ENCODE results near the gene CALY.

Gene CALY

DNA sequence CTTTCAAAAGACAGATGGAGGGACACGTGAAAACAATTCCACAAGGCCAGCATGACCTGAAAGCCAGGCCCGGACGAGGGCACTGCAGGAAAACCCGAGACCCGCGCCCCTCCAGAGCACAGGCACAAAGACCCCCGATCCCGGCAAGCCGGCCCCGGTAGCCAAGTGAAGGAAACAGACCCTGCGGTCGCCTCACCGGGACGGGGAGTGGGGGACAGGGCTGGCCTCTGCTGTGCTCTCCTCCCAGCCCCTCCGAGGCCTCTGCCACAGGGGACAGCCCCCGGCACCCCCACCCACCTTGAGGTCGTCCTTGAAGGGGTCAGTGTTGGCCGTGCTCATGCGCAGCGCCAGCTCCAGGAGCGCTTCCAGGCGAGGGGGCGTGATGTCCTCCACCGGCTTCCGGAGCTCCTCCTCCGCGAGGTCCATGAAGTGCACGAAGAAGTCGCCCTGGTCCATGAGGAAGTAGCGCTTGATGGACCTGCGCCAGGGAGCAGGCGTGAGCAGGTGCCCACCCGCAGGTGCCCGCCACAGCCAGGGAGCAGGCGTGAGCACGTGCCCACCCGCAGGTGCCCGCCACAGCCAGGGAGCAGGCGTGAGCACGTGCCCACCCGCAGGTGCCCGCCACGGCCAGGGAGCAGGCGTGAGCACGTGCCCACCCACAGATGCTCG is 48.7 kb downstream of the CALY start:
- no peak for DNase-seq (ENCODE audit: low read depth, low spot score)

DNA sequence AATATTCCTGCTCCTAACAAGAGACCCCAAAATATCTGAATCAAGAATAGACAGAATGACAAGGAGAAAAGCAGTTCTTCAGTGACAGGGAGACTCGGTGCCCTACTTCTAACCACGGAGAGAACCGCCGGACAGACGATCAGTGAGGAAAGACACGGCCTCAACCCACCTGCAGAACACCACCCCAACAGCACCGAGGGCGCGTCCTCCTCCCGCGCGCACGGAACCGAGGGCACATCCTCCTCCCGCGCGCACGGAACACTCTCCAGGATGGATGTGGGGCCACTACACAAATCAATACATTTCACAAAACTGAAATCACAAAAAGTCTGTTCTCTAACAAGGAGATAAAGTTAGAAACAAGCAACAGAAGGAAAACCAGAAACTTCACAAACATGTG is 50.3 kb downstream of the CALY start:
- DNase-seq (ENCODE audit: low read depth, low spot score) = no peak

DNA sequence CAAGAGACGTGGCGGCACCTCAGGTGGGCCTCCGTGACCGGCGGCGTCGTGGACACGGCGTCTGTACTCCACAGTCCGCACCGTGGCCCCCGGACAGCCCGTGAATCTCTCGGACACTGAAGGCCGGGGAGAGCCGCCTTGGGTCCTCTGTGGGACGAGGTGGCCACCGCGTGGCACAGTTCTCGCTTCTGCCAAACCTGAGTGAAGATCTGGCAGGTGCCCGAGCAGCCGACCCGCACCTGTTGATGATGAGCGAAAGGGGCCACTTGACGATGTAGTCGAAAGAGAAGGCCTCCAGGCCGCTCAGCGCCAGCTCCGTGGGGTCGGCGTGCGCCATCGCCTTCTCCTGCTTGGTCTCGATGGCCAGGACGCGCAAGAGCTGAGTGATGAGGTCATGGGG is 51.5 kb downstream of the CALY start:
- DNase-seq (ENCODE audit: low read depth, low spot score) = no peak

DNA sequence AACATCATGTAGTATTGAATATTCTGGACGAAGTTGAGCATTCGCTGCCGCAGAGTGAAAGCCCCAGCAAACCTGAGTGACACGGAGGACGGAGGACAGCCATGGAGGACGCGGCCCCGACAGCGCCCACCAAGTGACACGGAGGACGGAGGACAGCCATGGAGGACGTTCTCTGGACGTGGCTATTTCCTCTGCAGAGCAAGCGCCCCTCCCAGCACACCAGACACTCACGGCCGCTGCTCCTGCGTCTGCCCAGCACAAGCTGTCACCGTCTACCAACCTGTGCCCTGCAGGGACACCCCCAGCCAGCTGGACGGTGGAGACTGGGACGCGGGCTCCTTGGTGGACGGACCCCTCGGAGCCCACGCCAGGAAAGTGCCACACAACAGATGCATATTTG is 52.8 kb downstream of the CALY start:
- DNase-seq (ENCODE audit: low read depth, low spot score) = no peak

DNA sequence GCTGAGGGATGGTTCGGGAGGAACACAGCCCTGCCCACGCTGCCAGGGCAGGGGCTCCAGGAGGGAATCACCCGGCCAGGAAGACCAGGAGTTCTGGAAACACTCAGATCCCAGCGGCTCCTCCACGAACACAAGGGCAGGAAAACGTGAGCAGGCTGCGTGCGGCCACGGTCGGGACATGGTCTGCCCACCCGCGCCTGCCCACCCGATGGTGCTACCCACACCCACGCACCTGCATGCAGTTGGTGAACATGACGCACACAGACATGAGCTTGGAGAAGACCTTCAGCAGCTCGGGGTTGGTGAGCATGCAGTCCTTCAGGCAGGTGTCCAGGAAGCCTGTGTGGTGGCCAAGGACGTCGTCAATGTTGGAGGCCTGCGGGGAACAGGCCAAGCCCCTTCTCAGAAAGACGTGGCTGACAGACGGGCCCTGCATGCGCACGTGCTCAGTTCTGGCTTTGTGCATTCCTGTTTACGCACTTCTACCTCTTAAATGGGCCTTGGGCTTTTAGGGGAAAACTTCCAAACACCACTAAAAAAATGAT is 53.8 kb downstream of the CALY start:
- DNase-seq (ENCODE audit: low read depth, low spot score) = no peak

DNA sequence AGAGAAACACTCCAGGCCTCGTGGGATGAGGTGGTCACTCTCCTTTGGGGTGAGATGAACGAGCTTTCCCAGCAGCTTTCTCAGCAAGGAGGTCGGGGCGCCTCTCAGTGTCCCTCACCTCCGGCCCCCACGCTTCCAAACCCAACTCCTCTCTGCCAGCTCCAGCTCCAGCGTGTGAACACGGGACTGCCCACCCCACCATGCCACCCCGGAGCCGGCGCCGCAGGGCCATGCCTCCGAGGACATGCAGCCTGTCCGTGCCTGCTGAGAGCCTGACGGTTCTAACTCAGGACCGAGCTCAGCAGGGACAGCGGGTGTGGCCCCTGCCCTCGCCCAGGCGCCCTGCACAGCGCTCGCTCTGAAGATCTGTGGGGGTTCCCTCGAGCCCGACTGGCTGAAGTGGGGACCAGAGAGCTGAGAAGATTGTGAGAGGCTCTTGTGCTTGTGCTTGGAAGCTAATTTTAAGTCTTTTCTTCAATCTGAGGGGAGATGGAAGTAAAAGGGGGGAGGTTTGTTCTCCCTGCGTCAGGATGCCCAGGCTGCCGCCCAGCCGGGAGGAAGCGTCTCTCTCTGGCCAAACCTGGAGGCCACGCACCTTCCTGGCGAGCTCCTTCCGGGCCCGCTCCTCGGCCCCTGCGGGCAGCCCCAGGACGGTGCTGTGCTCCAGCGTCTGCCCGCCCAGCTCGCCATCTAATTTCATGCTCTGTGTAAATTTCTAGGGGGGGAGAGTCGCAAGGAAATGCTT is 54.9 kb downstream of the CALY start:
- no peak for DNase-seq (ENCODE audit: low read depth, low spot score)

DNA sequence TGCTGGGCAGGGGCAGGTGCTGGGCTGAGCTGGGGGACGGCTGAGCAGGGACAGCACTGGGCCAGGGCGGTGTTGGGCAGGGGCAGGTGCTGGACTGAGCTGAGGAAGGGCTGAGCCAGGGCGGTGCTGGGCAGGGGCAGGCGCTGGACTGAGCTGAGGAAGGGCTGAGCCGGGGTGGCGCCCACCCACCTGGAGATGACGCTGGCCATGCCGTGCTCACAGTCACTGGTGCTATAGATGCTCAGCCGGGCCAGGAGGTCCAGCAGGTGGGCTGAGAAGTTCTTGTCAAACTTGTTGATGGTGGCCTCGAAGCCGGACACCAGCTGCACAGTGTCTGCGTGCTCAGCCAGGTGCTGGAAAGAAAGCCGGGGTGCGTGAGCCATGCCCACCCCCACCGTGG is 55.6 kb downstream of the CALY start:
- no peak for DNase-seq (ENCODE audit: low read depth, low spot score)

DNA sequence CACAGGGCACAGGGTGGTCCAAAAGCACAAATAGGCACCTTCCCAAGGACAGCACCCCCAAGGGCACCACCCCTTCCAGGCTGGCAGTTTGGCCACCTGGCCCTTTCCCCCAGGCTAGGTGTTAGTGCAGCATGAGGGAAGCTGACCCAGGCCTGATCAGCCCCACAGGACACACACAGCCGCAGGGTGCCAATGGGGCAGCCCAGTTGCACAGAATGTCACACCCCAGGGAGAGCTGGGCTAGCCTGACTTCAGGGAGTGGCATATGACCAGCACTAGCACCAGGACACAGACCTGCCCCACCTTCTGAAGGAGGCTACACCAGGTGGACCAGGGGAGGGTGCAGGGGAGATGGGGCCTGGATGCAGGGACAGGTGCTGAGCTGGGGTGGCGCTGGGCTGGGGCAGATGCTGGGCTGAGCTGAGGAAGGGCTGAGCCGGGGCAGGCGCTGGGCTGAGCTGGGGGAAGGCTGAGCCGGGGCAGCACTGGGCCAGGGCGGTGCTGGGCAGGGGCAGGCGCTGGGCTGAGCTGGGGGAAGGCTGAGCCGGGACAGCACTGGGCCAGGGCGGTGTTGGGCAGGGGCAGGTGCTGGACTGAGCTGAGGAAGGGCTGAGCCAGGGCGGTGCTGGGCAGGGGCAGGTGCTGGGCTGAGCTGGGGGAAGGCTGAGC is 56.2 kb downstream of the CALY start:
- DNase-seq (ENCODE audit: low read depth, low spot score) = no peak

DNA sequence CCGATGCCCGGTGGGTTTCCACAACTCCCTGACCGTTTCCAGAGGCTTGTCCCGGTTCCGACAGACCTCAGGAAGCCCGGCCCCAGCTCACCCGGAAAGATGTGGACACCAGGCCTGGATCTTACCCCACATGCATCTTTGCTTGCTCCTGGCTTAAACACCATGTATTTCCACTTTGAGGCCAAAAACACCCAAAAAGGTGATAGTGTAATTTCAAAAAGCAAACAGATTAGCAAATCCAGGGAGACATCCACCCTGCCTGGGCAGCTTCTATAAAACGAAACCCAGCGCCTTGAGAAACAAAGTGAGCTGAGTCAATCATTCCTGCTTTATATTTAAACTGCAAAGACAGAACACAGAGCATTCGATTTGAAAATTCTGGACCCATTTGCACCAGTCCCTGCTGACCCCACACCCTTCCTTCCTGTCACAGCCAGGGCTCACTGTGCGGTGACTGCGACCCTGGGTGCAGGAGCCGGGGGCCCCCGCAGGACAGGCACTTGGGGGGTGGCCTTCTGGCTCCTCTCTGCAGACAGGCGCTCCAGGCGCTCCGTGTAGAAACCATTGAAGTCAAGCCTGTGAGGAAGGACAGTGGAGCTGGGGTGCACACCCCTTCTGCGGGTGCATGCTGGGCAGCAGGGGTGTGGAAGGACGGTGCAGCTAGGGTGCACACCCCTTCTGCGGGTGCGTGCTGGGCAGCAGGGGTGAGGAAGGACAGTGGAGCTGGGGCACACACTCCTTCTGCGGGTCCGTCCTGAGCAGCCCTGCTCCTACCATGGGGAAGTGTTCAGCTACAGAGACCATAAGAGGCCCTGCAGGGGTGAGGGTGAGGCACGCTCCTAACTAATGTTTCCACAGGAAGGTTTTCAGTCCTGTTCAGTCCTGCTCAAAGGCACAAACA is 57.1 kb downstream of the CALY start:
- DNase-seq (ENCODE audit: low read depth, low spot score) = no peak

DNA sequence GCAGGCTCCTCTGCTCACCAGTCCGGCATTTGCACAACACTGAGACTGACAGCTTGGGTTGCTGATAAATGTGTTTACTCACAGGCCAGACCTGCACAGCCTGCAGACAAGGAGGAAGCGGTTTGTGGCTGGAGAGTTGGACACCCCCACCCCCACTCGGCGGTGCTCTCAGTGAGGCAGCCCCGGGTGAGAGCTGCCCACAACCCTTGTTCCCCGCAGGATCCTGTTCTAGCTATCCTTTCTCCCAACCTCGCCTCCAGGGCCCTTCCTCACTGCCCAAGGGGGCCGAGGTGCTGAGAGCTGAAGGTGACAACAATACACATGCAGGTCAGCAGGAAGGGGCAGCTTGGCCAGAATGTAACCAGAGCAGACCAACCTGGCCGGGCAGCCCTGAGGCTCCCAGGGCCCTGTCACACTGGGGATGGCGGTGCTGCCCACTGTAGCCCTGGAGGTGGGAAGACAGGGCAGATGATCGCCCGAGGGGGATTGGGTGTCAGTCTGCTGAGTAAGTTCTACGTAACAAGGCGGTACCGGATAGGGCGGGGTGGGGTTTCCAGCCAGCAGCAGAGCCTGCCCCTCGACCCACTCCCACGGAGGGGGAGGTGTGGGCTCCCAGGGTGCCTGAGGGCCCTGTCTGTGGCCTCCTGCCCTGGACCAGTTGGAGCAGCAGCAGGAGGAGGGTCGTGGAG is 58.0 kb downstream of the CALY start:
- no peak for DNase-seq (ENCODE audit: low read depth, low spot score)

DNA sequence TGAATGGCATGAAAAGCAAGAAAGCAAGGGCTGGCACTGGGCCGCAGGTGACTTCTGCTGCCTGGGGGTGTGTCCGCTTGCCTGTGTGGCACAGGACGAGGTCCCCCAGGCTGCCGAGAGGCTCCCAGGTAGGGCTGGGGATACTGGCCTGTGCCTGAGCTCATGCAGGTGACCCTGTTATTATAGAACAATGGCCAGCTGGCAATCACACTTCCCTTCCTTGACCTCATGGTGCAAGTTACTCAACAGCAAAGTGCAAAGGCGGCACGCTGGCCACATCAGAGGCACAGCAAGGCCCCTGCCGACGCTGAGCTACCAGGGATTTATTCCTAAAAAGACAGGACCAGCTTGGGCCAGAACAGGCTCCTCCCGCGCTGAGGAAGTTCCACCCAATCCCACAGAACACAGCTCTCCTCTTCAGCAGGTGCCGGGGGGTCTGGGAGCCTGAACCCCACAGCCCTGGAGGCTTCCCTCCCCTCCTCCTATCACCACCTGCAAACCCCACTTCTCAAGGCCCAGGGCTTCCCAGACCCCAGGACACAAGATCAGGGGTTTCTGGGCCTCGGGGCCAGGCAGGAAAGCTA is 58.6 kb downstream of the CALY start:
- DNase-seq (ENCODE audit: low read depth, low spot score) = no peak

DNA sequence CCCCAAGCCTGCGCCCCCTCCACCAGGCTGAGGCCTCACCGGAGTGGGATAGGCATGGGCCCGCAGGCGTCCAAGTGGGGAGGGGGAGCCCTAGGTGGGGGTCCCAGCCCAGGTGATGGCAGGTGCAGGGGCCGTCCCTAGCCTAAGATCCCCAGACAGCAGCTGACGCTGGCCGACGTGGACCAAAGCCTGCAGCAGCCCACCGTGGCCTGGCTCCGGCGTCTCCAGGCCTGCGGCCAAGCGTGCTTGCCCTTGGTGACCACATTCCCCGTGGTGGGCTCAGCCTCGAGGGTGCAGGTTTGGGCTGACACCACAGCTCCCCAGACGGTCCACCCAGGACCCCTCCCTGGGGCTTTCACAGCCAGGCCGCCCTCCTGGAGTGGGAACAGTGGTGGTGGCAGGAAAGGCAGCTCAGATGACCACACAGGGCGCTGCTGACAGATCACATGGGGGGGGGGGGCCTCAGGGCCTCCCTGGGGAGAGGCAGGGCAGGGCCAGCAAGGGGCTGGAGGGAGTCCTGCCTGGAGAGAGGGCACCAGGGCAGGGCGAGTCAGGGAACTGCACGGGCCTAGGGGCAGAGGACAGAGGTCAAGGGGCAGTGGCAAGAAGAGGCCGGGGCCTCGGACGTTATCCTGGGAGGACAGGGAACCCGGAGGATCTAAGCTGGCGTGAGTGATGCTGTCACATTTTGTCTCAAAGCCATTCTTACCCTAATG is 59.3 kb downstream of the CALY start:
- no peak for DNase-seq (ENCODE audit: low read depth, low spot score)

DNA sequence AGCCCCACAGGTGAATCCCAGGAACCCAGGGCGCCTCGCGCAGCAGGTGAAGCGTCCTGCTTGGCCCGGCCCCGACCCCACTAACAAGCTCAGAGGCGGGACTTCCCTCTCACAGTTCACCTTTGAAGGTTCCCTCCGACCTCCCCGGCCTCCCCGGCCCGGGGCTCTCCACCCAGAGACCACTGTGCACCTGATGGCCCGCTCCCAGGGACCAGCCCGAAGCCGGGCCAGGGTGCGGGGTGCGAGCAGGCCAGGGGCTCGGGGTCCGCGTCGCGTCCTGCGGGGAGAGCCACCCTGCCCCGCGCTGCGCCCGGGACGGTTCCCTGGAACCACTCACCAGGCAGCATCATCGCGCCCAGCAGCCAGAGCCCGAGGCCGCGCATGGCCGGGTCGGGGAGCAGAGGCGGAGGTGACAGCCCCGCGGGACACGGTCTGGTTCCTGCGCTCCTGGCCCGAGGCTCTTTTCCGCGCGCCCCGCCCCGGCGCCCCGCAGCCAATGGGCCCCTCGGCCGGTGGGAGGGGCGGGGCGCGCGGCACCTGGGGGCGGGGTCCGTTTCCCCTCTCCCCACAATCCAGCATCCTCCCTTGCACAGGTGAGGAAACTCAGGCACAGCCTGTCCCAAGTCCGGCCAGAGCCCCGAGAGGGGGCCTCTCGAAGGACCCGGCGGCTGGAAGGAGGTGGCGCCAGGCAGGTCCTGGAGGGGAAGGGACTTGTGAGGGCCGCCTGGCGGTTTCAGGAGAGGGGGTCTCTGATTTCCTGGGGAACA is 60.1 kb downstream of the CALY start, which contains the start of gene ADAM8:
Gene ADAM8, minus strand, starts transcription at position 434 of the 767 bp plus-strand sequence. Its CDS starts 51 bp downstream, at position 383.
- no peak for DNase-seq (ENCODE audit: low read depth, low spot score)

DNA sequence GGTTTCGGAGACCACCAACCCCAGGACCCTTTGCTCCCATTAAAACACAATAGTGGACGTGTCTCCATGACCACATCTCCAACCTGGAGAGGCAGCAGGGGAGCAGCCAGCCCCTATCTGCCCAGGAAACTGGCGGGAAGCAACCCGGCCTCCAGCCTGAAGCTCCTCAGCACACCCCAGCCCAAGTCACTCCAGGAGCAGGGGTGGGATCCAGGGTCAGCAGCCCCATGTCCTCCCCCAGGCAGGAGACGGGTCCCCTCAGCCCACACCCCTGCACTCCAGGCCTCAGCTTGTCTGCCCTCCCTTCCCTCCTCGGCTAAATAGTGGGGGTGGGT is 60.6 kb downstream of the CALY start:
- no peak for DNase-seq (ENCODE audit: low read depth, low spot score)

DNA sequence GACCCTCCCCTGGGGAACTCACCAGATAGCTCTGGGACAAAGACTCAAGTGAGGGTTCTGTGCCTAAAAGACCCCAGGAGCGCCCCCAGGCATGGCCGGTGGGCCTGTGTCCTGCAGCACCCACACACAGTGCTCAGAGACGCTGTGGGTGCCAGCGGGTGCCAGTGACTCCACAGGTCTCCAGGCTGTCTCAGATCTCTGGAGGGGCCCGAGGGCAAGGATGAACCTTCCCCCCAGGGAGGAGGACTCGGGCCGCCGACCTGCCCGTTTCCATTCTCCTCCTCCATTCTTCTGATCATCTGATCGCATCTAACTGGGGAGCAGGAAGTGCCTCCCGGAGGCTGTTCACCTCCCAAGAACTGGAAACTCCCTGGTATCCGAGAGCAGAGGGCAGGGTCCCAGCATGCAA is 61.0 kb downstream of the CALY start:
- DNase-seq (ENCODE audit: low read depth, low spot score) = no peak

DNA sequence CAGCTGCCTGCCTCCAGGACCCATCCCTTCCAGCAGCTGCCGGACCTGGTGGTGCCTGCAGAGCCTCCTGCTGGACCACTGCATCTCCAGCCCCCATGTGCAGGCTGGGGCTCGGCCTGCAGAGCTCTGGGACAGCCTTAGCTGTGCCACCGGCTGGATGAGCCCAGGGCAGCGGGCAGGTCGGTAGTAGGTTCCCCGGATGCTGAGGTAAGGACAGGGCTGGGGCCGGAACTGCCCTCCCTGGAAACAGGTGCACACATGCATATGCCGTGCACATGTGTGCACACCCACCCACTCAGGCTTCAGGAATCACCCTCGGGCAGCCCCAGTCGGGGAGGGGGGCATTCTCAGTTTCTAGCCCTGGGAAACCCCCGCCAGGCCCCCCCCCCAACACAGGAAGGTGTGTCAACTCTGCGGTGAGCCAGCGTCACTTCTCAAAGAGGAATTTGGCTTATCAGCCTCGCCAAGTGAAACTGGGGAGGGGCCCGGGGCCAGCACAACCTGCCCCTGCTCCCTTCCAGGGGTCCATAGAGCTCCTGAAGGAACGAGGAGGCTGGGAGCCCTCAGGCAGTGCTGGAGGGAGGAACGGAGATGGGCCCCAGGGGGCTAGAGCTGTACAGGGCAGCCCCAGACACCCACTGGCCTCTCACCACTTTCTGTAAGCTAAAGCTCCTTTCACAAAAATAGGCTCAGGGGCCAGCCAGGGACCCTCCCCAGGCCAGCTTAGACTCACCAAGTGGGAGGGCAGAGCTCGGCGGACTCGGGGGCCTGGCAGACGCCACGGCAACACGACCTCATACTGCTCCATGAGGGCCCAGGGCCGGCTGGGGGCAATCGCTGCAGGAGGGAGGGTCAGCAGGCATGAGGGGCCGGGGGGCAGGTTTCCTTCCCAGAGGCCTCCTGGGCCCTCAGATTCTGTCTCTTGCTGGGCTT is 61.7 kb downstream of the CALY start:
- no peak for DNase-seq (ENCODE audit: low read depth, low spot score)

Data from brain pericyte (primary cell).